GM12801 (cell line): ENCODE data around the gene NHERF1.

Experiments used
- TF ChIP-seq, protein P1 (sequence below): IDR thresholded peaks from one replicate; pipeline ENCODE4 v1.5.1; 2011; ENCODE audit warnings: control low read depth; ENCODE audit not compliant: insufficient read length; ENCODE audit errors: extremely low read depth

The NHERF1 gene

GRCh38 chr17:74740173-74740572, 8.3 kb upstream of the NHERF1 start:
- TF ChIP-seq, protein P1, sequence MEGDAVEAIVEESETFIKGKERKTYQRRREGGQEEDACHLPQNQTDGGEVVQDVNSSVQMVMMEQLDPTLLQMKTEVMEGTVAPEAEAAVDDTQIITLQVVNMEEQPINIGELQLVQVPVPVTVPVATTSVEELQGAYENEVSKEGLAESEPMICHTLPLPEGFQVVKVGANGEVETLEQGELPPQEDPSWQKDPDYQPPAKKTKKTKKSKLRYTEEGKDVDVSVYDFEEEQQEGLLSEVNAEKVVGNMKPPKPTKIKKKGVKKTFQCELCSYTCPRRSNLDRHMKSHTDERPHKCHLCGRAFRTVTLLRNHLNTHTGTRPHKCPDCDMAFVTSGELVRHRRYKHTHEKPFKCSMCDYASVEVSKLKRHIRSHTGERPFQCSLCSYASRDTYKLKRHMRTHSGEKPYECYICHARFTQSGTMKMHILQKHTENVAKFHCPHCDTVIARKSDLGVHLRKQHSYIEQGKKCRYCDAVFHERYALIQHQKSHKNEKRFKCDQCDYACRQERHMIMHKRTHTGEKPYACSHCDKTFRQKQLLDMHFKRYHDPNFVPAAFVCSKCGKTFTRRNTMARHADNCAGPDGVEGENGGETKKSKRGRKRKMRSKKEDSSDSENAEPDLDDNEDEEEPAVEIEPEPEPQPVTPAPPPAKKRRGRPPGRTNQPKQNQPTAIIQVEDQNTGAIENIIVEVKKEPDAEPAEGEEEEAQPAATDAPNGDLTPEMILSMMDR, result no peak

DNA sequence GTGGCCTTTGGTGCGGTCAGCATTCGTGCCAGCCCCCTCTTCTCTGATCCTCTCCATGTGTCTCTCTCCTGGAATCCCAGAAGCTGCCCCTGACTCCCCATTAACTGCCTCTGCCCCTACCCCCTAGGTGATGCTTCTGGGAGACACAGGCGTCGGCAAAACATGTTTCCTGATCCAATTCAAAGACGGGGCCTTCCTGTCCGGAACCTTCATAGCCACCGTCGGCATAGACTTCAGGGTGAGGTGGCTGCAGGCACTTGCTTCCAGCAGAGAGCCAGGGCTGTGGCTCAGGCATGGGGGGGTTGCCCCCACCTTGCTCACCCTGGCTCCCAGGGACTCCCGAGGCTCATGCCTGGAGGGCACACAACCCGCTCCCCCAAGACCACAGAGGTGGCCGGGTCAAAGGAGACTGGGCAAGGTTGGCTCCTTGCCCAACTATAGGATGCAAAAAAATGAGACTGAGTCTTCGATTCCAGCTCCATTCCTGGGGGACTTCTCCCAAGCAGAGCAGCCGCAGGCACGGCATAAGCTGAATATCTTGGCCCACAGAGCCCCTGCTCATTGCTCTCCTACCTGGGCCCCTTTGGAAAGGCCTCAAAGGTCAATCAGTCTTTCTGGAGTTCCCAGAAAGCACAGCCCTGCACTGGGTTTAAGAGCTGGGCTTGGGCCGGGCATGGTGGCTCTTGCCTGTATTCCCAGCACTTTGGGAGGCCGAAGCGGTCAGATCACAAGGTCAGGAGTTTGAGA, 7.6 kb upstream of the NHERF1 start:
- TF ChIP-seq, protein P1, result no peak

DNA sequence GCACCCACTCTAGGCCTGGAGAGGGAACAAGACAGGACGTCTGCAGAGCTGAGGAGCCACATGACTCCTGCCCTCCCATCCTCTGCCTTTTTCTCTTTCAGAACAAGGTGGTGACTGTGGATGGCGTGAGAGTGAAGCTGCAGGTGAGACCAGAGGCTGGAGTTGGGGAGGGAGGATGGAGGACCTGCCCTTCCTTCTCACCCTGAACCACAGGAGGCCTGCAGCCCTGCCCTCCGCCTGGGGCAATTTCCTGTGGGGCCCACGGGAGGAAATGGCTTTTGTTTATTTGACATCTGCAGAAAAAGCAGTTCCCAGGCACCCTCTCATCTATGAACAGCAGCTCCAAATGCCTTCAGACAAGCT, 6.3 kb upstream of the NHERF1 start:
- TF ChIP-seq, protein P1, result no peak

- TF ChIP-seq, protein P1, result no peak
Measured at GRCh38 chr17:74742978-74743545, 5.4 kb upstream of the NHERF1 start.

DNA sequence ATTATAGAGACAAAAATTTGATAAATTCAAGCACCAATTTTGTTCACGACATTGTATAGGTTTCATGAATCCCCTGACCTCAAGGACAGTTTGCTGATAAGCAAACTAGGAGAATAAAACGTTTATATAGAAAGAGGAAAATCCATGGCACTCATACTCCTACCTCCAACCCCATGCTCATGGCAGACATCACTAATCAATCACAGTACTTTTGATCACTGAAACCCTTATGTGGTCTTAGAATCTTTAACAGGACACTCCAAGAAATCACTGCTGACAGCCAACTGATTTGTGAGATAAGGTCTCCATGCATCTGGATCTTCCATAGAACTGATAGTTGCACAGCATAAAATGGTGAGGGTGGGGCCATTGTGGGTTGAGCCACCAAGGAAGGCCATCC, 4.7 kb upstream of the NHERF1 start:
- TF ChIP-seq, protein P1, result no peak

DNA sequence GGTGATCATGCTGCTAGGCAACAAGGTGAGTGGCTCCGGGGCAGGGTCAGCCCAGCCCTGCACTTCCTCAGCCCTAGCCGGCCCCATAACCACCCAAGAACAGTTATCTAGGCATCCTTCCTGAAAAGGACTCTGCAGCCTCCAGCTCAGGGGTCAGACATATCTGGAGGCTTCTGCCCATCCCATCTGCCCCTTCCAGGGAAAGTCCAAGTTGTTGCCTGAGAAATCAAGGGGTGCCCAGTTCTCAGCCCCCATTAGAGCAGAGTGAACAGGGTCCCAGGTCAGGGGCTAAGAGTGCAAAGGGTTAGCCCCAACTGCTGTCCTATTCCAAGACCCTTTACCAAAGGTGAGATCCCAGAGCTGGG, 4.1 kb upstream of the NHERF1 start:
- TF ChIP-seq, protein P1, result no peak

DNA sequence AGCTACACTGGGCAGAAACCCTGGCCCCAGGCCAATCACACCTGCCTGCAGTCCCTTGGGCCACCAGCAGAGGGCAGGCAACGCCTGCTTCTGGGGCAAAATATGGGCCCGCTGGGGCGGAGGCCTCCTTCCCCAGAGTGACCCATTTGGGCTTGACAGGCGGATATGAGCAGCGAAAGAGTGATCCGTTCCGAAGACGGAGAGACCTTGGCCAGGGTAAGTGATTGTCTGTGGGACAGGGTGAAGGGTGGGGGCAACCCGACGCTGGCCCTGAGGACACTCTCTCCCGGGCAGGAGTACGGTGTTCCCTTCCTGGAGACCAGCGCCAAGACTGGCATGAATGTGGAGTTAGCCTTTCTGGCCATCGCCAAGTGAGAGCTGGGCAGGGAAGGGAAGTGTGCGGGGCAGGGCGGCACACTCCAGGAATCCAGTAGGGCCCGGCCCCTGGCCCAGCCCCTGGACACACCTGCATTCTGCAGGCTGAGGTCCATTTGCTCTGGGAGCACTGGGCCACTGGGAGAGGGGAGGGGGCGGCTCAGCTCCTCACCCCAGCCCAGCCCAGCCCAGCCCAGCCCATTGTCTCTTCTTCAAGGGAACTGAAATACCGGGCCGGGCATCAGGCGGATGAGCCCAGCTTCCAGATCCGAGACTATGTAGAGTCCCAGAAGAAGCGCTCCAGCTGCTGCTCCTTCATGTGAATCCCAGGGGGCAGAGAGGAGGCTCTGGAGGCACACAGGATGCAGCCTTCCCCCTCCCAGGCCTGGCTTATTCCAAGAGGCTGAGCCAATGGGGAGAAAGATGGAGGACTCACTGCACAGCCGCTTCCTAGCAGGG, 3.5 kb upstream of the NHERF1 start:
- TF ChIP-seq, protein P1, result peak; percentile 88
